Mucosa of rectum (tissue), 2 donors: Measurements from ENCODE around the gene FKBP10.
A peak's percentile ranks its signal among the peaks of the same experiment; 100 is the strongest.
"Not testable (repeated sequence)": the region's sequence is repeated elsewhere in the genome, so short reads cannot be mapped to it uniquely, and the experiment has no call there.

ENCODE experiments used
- H3K27ac ChIP-seq, 2 donors: one replicate each; pipeline ENCODE4 v1.7.0; 2013; ENCODE audit warnings: inconsistent platforms in 2 of 2, low read depth in 2 of 2, low read length in 2 of 2
- H3K27me3 ChIP-seq, 2 donors: one replicate each; pipeline ENCODE4 v1.7.0; 2013; ENCODE audit warnings: low read length in 2 of 2; ENCODE audit not compliant: control insufficient read depth in 2 of 2, insufficient read depth in 2 of 2
- H3K36me3 ChIP-seq, 2 donors: one replicate each; pipeline ENCODE4 v1.7.0; 2013; ENCODE audit warnings: low read length in 2 of 2; ENCODE audit not compliant: control insufficient read depth in 2 of 2, insufficient read depth in 2 of 2
- H3K4me1 ChIP-seq, 2 donors: one replicate each; pipeline ENCODE4 v1.7.0; 2013; ENCODE audit warnings: low read length in 2 of 2, mild to moderate bottlenecking in 1 of 2; ENCODE audit not compliant: control insufficient read depth in 2 of 2, insufficient read depth in 2 of 2
- H3K4me3 ChIP-seq, 2 donors: one replicate each; pipeline ENCODE4 v1.7.0; 2013; ENCODE audit warnings: low read length in 2 of 2
- H3K9ac ChIP-seq, 2 donors: one replicate each; pipeline ENCODE4 v1.7.0; 2013; ENCODE audit warnings: low read length in 2 of 2, low read depth in 1 of 2, mild to moderate bottlenecking in 1 of 2
- H3K9me3 ChIP-seq, 2 donors: one replicate each; pipeline ENCODE4 v1.7.0; 2013; ENCODE audit warnings: low read length in 2 of 2; ENCODE audit not compliant: control insufficient read depth in 2 of 2
- donor health status: healthy.
- donor health status: Normal muscosa, but diverticular disease.

Gene FKBP10

DNA sequence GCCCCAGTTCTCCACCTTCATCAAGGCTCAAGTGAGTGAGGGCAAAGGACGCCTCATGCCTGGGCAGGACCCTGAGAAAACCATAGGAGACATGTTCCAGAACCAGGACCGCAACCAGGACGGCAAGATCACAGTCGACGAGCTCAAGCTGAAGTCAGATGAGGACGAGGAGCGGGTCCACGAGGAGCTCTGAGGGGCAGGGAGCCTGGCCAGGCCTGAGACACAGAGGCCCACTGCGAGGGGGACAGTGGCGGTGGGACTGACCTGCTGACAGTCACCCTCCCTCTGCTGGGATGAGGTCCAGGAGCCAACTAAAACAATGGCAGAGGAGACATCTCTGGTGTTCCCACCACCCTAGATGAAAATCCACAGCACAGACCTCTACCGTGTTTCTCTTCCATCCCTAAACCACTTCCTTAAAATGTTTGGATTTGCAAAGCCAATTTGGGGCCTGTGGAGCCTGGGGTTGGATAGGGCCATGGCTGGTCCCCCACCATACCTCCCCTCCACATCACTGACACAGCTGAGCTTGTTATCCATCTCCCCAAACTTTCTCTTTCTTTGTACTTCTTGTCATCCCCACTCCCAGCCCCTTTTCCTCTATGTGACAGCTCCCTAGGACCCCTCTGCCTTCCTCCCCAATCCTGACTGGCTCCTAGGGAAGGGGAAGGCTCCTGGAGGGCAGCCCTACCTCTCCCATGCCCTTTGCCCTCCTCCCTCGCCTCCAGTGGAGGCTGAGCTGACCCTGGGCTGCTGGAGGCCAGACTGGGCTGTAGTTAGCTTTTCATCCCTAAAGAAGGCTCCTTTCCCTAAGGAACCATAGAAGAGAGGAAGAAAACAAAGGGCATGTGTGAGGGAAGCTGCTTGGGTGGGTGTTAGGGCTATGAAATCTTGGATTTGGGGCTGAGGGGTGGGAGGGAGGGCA lies 9.7 kb downstream of the FKBP10 start:
- H3K9ac ChIP-seq, result no peak overlapping the region
- no peaks in the 10 kb centered on the region for H3K9me3 ChIP-seq
- H3K4me1 ChIP-seq, result no peaks in the 10 kb centered on the region
- peaks cover 0 to 6% of the 10 kb centered on the region in 2 donors for H3K36me3 ChIP-seq
- no peak overlapping the region for H3K27ac ChIP-seq
- no peaks in the 10 kb centered on the region for H3K27me3 ChIP-seq
- H3K4me3 ChIP-seq, result no peak overlapping the region

- H3K27ac ChIP-seq, result no peak overlapping the region
- H3K9me3 ChIP-seq, result no peaks in the 10 kb centered on the region
- H3K36me3 ChIP-seq, result peaks cover 0 to 10% of the 10 kb centered on the region in 2 donors
These were observed 10.3 kb downstream of the FKBP10 start for GRCh38 chr17:41823141-41823524.

GRCh38 chr17:41823580-41823979 lies 10.8 kb downstream of the FKBP10 start:
- H3K27me3 ChIP-seq, result no peaks in the 10 kb centered on the region
- peaks cover 0 to 10% of the 10 kb centered on the region in 2 donors for H3K36me3 ChIP-seq
- H3K9me3 ChIP-seq, result no peaks in the 10 kb centered on the region
- H3K4me1 ChIP-seq, result no peaks in the 10 kb centered on the region
- H3K27ac ChIP-seq, result no peak overlapping the region
- H3K9ac ChIP-seq, result no peak overlapping the region
- H3K4me3 ChIP-seq, result no peak overlapping the region

More at GRCh38 chr17:41823141-41823524, 10.3 kb downstream of the FKBP10 start:
- no peak overlapping the region for H3K4me3 ChIP-seq
- no peak overlapping the region for H3K9ac ChIP-seq
- H3K4me1 ChIP-seq, result no peaks in the 10 kb centered on the region
- no peaks in the 10 kb centered on the region for H3K27me3 ChIP-seq

GRCh38 chr17:41824086-41824485 lies 11.3 kb downstream of the FKBP10 start:
- no peak overlapping the region for H3K27ac ChIP-seq
- H3K4me1 ChIP-seq, result no peaks in the 10 kb centered on the region
- H3K27me3 ChIP-seq, result no peaks in the 10 kb centered on the region
- H3K9me3 ChIP-seq, result no peaks in the 10 kb centered on the region
- H3K4me3 ChIP-seq, result no peak overlapping the region
- no peak overlapping the region for H3K9ac ChIP-seq
- peaks cover 0 to 10% of the 10 kb centered on the region in 2 donors for H3K36me3 ChIP-seq

GRCh38 chr17:41825175-41825845 lies 12.5 kb downstream of the FKBP10 start:
- H3K4me3 ChIP-seq, result no peak overlapping the region
- no peaks in the 10 kb centered on the region for H3K9me3 ChIP-seq
- no peaks in the 10 kb centered on the region for H3K27me3 ChIP-seq
- H3K36me3 ChIP-seq, result peaks cover 0 to 14% of the 10 kb centered on the region in 2 donors
- H3K9ac ChIP-seq, result no peak overlapping the region
- H3K4me1 ChIP-seq, result no peaks in the 10 kb centered on the region
- no peak overlapping the region for H3K27ac ChIP-seq

GRCh38 chr17:41829961-41830360 lies 17.2 kb downstream of the FKBP10 start:
- H3K36me3 ChIP-seq, result peaks cover 0 to 17% of the 10 kb centered on the region in 2 donors
- H3K27me3 ChIP-seq, H3K4me1 ChIP-seq, H3K9me3 ChIP-seq, H3K9ac ChIP-seq, H3K4me3 ChIP-seq, H3K27ac ChIP-seq: not testable (repeated sequence)

GRCh38 chr17:41835214-41835799 lies 22.5 kb downstream of the FKBP10 start:
- no peaks in the 10 kb centered on the region for H3K9me3 ChIP-seq
- H3K4me1 ChIP-seq, result peaks cover 3 to 7% of the 10 kb centered on the region in 2 donors
- H3K4me3 ChIP-seq, result peak overlapping the region; percentile 62 to 79
- H3K9ac ChIP-seq, result peak overlapping the region; percentile 52 to 71
- peaks cover 0 to 6% of the 10 kb centered on the region in 2 donors for H3K36me3 ChIP-seq
- no peaks in the 10 kb centered on the region for H3K27me3 ChIP-seq
- peak overlapping the region in 1 of 2 donors; percentile 23 for H3K27ac ChIP-seq

GRCh38 chr17:41835800-41836549 lies 23.2 kb downstream of the FKBP10 start, which contains the start of gene NT5C3B:
TSS of gene NT5C3B (minus strand) at chr17:41836232. CDS start at chr17:41836193, 39 bp downstream.
- Histone ChIP-seq H3K36me3 (peaks cover 0 to 4% of the 10 kb centered on the region in 2 donors), H3K27me3 (no peaks in the 10 kb centered on the region), H3K9ac (peak within 1 kb of the TSS; percentile 68 to 71), H3K9me3 (no peaks in the 10 kb centered on the region), H3K27ac (peak within 1 kb of the TSS in 1 of 2 donors; percentile 23), H3K4me3 (peak within 1 kb of the TSS; percentile 65 to 79), H3K4me1 (peaks cover 3 to 7% of the 10 kb centered on the region in 2 donors)

DNA sequence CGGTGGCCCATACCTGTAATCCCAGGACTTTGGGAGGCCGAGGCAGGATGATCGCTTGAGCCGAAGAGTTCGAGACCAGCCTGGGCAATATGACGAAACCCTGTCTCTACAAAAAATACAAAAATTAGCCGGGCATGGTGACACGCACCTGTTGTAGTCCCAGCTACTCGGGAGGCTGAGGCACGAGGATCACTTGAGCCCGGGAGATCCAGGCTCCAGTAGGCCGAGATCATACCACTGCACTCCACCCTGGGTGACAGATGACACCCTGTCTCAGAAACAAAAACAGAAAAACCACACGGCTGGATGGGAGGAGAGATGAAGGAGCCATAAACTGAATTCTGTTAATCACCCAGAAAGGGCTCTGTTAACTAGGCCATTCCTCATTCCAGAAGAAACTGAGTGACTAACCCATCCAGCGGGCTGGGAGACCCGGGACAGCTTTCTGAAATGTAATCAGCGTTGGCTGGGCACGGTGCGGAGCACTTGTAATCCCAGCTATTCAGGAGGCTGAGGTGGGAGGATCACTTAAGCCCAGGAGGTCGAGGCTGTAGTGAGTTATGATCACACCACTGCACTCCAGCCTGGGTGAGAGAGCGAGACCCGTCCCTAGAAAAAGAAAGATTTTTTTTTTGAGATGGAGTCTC lies 23.9 kb downstream of the FKBP10 start:
- Histone ChIP-seq H3K36me3 (no peaks in the 10 kb centered on the region), H3K4me3 (peak overlapping the region; percentile 65 to 79), H3K9me3 (no peaks in the 10 kb centered on the region), H3K27me3 (no peaks in the 10 kb centered on the region), H3K27ac (no peak overlapping the region), H3K4me1 (peaks cover 3 to 7% of the 10 kb centered on the region in 2 donors), H3K9ac (peak overlapping the region; percentile 34 to 68)
